ENCODE results near the gene RUNX3. TPM values are rescaled to one million over a fixed set of nuclear protein-coding genes. Genes with fewer than 3 reads are reported as not detected.

Gene RUNX3
- total and polyA plus RNA-seq, 8 donors: 0.29 to 6.1 (median 2.6) TPM; not detected in 1

DNA sequence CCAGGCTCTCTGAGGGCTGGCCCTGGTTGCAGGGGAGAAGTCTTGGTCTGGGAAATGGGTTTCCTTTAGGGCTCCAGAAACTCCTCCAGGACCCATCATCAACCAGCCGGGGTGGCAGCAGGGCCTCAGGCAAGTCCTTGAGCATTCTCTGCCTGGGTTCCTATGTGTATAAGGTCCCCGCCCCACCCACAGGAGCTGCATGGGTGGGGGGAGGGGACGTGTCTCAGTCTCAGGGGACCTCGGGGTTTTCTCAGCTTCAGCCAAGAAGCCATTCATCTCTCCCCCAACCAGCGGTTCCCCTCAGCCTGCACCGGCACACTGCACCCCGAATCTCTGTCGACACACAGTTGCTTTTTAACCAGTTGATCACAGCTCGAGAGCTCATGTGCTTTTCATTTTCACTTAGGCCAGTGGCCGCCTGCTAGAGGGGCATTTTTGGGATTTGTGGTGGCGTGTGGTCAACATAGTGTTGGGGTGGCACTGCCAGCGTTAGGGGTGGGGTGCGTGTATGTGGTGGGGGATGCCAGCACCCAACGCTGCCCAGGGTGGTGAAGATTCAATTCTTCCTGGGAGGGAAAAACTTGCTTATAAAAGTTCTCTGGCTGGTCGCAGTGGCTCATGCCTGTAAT, 6.5 kb downstream of the RUNX3 start:
- DNase-seq: no peak
- intact Hi-C loops (cut with DNase I; ENCODE audit: low total_unique reads): no loop called here
- Histone ChIP-seq H3K27me3 (peaks cover 2 to 79% (median 45%) of the 10 kb centered on the region in 3 donors), H3K4me3 (no peak overlapping the region), H3K4me1 (peaks cover 1 to 32% (median 15%) of the 10 kb centered on the region in 4 donors), H3K9me3 (no peaks in the 10 kb centered on the region), H3K36me3 (peaks cover 0 to 9% (median 2%) of the 10 kb centered on the region in 4 donors), H3K27ac (no peak overlapping the region)
- 64 to 78% (median 70%) methylated on average over 10 to 15 of the region's 15 CpGs for WGBS, 5 donors
- TF ChIP-seq EP300 (IDR thresholded peaks at IDR 0.05): no peak
- TF ChIP-seq, protein P1, sequence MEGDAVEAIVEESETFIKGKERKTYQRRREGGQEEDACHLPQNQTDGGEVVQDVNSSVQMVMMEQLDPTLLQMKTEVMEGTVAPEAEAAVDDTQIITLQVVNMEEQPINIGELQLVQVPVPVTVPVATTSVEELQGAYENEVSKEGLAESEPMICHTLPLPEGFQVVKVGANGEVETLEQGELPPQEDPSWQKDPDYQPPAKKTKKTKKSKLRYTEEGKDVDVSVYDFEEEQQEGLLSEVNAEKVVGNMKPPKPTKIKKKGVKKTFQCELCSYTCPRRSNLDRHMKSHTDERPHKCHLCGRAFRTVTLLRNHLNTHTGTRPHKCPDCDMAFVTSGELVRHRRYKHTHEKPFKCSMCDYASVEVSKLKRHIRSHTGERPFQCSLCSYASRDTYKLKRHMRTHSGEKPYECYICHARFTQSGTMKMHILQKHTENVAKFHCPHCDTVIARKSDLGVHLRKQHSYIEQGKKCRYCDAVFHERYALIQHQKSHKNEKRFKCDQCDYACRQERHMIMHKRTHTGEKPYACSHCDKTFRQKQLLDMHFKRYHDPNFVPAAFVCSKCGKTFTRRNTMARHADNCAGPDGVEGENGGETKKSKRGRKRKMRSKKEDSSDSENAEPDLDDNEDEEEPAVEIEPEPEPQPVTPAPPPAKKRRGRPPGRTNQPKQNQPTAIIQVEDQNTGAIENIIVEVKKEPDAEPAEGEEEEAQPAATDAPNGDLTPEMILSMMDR (IDR thresholded peaks at IDR 0.05): no peak
- TF ChIP-seq POLR2AphosphoS5 (IDR thresholded peaks at IDR 0.05): no peak
- TF ChIP-seq POLR2A (IDR thresholded peaks at IDR 0.05): no peak

- Histone ChIP-seq H3K4me1 (peaks cover 0 to 17% (median 10%) of the 10 kb centered on the region in 4 donors), H3K4me3 (no peak overlapping the region), H3K27me3 (peaks cover 0 to 72% (median 30%) of the 10 kb centered on the region in 3 donors), H3K27ac (no peak overlapping the region), H3K36me3 (peaks cover 0 to 20% (median 2%) of the 10 kb centered on the region in 4 donors), H3K9me3 (no peaks in the 10 kb centered on the region)
- WGBS, 5 donors: 85 to 91% (median 88%) methylated on average over 9 of the region's 9 CpGs
- DNase-seq: no peak
- TF ChIP-seq EP300 (IDR thresholded peaks at IDR 0.05) (no peak), POLR2AphosphoS5 (IDR thresholded peaks at IDR 0.05) (no peak), POLR2A (IDR thresholded peaks at IDR 0.05) (no peak)
- TF ChIP-seq, protein P1 (IDR thresholded peaks at IDR 0.05): no peak
- intact Hi-C loops (cut with DNase I; ENCODE audit: low total_unique reads): no loop called here
These were observed 8.0 kb downstream of the RUNX3 start for GRCh38 chr1:24921938-24922662.

DNA sequence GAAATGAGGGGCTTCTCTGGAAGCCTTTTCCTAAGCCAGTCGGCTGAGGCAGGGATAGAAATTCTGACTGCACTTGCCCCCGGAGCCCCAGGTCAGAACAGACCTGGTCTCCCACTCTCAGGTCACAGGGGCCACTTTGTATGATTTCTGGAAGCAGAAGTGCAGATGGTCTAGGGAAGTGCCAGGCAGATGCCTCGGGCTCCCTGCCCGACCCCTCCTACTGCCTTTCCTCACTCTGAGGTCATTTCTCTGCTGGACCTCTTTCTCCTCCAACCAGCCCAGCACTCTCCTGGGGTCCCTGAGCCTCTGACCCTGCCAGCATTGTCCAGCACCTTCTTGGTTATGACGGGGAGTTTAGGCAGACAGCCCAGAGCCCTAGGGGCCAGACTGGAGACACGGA, 8.7 kb downstream of the RUNX3 start:
- Histone ChIP-seq H3K9me3 (no peaks in the 10 kb centered on the region), H3K27me3 (peaks cover 0 to 72% (median 25%) of the 10 kb centered on the region in 3 donors), H3K27ac (no peak overlapping the region), H3K36me3 (peaks cover 0 to 23% (median 4%) of the 10 kb centered on the region in 4 donors), H3K4me1 (peaks cover 0 to 11% (median 4%) of the 10 kb centered on the region in 4 donors), H3K4me3 (no peak overlapping the region)
- intact Hi-C loops (cut with DNase I; ENCODE audit: low total_unique reads): no loop called here
- TF ChIP-seq POLR2A (IDR thresholded peaks at IDR 0.05) (no peak), EP300 (IDR thresholded peaks at IDR 0.05) (no peak), POLR2AphosphoS5 (IDR thresholded peaks at IDR 0.05) (no peak)
- 71 to 83% (median 80%) methylated on average over 6 of the region's 6 CpGs for WGBS, 5 donors
- no peak for DNase-seq

DNA sequence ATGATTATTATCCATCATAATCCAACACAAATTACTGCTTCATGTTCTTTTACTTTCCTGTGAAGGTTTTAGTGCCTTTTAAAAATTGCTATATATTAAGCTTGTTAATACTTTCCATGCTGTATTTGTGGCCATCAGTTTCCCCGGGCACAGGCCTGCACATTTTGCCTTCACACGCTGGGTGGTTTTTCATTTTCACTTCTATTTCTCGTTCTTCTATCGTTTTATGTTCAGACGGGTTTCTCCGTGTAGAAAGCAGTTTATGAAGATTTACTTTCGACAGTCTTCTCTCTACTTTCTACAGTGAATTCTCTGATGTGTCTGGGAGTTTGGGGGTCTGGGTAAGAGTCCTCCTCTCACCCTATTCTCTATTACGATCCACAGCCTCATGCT, 9.5 kb downstream of the RUNX3 start:
- 70 to 87% (median 76%) methylated on average over 8 of the region's 8 CpGs for WGBS, 5 donors
- Histone ChIP-seq H3K4me3 (no peak overlapping the region), H3K36me3 (peaks cover 0 to 19% (median 4%) of the 10 kb centered on the region in 4 donors), H3K4me1 (peaks cover 0 to 3% (median 2%) of the 10 kb centered on the region in 4 donors), H3K27ac (no peak overlapping the region), H3K9me3 (no peaks in the 10 kb centered on the region), H3K27me3 (peaks cover 0 to 72% (median 19%) of the 10 kb centered on the region in 3 donors)
- intact Hi-C loops (cut with DNase I; ENCODE audit: low total_unique reads): no loop called here
- DNase-seq: no peak
- TF ChIP-seq POLR2A (IDR thresholded peaks at IDR 0.05) (no peak), EP300 (IDR thresholded peaks at IDR 0.05) (no peak), POLR2AphosphoS5 (IDR thresholded peaks at IDR 0.05) (no peak)
- TF ChIP-seq, protein P1 (IDR thresholded peaks at IDR 0.05): no peak
